ENCODE results near the gene SERINC2.

GRCh38 chr1:31378001-31378400 lies 35.0 kb upstream of the SERINC2 start:
- no peak for TF ChIP-seq CTCF (IDR thresholded peaks at IDR 0.05)
- TF ChIP-seq E2F5 (CRISPR knock-in tag; IDR thresholded peaks at IDR 0.05) = no peak
- no peak for TF ChIP-seq USF2 (CRISPR knock-in tag; IDR thresholded peaks at IDR 0.05)
- no peak for TF ChIP-seq IRF1 (CRISPR knock-in tag; IDR thresholded peaks at IDR 0.05)
